Measurements from ENCODE around the gene NRG3. TPM values are rescaled to one million over a fixed set of nuclear protein-coding genes. Genes with fewer than 3 reads are reported as not detected.

The NRG3 gene
- total RNA-seq, 6 donors from 2014 or later = 0.44 to 2.7 (median 1.5) TPM; not detected in 1

DNA sequence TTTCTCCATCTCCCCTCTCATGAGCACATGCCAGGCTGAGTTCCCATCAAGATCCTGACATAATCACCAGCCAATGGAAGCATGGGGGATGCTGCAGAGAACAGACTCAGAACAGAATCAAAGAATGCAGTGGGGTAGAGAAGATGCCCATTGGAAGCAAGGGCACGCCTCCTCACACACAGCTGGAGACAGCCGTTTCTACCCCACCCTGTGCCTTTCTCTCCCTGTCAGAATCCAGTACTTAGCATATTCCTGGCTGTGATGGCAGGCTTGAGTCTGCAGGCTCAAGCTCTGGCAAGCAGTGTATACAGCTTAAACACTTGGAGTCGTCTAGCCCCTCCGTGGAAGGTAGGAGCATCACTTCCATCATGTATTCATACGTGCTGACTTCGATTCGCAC, 867.9 kb downstream of the NRG3 start:
- no peak overlapping the region for H3K27ac ChIP-seq
- no peaks in the 10 kb centered on the region for H3K4me1 ChIP-seq
- no peak for ATAC-seq (ENCODE audit: low FRiP score in 2 of 2)
- 80 to 86% methylated on average over 7 of the region's 7 CpGs for WGBS, 2 donors
- H3K9me3 ChIP-seq = no peaks in the 10 kb centered on the region
- DNase-seq = no peak
- TF ChIP-seq POLR2AphosphoS5 (IDR thresholded peaks at IDR 0.05) (no peak), POLR2A (IDR thresholded peaks at IDR 0.05) (no peak), EP300 (IDR thresholded peaks at IDR 0.05) (no peak)
- TF ChIP-seq, protein P1, sequence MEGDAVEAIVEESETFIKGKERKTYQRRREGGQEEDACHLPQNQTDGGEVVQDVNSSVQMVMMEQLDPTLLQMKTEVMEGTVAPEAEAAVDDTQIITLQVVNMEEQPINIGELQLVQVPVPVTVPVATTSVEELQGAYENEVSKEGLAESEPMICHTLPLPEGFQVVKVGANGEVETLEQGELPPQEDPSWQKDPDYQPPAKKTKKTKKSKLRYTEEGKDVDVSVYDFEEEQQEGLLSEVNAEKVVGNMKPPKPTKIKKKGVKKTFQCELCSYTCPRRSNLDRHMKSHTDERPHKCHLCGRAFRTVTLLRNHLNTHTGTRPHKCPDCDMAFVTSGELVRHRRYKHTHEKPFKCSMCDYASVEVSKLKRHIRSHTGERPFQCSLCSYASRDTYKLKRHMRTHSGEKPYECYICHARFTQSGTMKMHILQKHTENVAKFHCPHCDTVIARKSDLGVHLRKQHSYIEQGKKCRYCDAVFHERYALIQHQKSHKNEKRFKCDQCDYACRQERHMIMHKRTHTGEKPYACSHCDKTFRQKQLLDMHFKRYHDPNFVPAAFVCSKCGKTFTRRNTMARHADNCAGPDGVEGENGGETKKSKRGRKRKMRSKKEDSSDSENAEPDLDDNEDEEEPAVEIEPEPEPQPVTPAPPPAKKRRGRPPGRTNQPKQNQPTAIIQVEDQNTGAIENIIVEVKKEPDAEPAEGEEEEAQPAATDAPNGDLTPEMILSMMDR (IDR thresholded peaks at IDR 0.05) = no peak
- no peaks in the 10 kb centered on the region for H3K27me3 ChIP-seq
- no peaks in the 10 kb centered on the region for H3K36me3 ChIP-seq
- no peak overlapping the region for H3K4me3 ChIP-seq

DNA sequence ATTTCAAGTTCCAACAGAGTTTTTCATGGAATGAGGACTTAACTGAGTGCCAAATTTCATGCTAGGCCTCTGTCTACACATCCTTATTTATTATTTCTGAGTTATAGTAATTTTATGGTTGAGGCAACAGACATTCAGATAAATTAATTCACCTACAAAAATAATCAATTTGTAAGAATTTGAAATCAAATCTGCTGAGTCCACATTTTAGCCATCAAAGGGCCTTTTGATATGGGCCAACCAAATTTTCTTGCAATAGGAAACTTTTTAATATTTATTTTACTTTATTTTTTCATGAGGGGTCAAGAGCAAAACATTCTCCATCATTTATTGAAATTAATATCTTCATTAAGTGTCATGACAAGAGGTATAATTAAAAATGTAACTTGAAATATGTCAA, 875.5 kb downstream of the NRG3 start:
- no peaks in the 10 kb centered on the region for H3K36me3 ChIP-seq
- H3K27me3 ChIP-seq = no peaks in the 10 kb centered on the region
- no peak overlapping the region for H3K4me3 ChIP-seq
- ATAC-seq (ENCODE audit: low FRiP score in 2 of 2) (no peak), DNase-seq (no peak)
- H3K4me1 ChIP-seq = no peaks in the 10 kb centered on the region
- no peaks in the 10 kb centered on the region for H3K9me3 ChIP-seq
- H3K27ac ChIP-seq = no peak overlapping the region
- no peak for TF ChIP-seq POLR2AphosphoS5 (IDR thresholded peaks at IDR 0.05)

DNA sequence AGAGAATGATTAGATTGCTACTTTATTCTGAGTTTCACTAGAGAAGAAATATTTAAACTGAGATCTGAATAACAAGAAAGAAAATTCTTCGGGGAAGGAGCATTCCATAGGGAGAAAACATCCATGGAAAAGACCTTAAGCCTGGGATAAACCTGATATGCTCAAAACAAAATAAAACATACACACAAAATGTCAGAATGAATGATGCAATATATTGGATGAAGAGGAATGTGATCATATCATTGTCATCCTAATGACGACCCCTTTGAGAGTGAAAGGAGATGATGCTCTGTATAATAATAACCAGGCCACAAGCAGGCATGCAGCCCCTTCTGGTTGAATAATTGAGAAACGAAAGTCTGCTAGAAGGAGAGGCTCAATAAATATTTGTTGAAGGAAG, 882.4 kb downstream of the NRG3 start:
- Histone ChIP-seq H3K4me3 (no peak overlapping the region), H3K9me3 (no peaks in the 10 kb centered on the region), H3K27me3 (no peaks in the 10 kb centered on the region), H3K4me1 (no peaks in the 10 kb centered on the region), H3K36me3 (no peaks in the 10 kb centered on the region), H3K27ac (no peak overlapping the region)
- ATAC-seq (ENCODE audit: low FRiP score in 2 of 2) (no peak), DNase-seq (no peak)
- no peak for TF ChIP-seq EP300 (IDR thresholded peaks at IDR 0.05)
- no peak for TF ChIP-seq POLR2A (IDR thresholded peaks at IDR 0.05)
- no peak for TF ChIP-seq POLR2AphosphoS5 (IDR thresholded peaks at IDR 0.05)
- TF ChIP-seq, protein P1 (IDR thresholded peaks at IDR 0.05) = no peak
- WGBS, 2 donors = 52 to 64% methylated on average over 3 of the region's 3 CpGs

DNA sequence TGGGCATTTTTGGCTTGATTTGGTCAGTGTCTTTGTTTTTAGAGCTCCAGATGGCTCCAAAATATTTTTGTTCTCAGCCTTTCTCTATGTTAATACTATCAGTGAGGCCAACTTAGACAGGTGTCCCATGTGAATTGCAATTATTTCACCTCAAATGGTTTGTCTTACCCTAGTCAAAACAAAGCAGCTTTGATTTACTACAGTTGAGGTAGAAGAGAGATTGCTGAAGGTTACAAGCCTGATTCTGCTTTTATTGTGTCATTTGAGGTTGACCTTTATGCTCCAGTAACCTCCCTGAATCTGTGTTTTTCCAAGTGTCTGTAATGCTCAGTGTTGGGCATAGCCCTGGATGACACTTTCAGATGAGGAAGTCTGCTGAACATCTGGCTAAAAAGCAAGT, 882.9 kb downstream of the NRG3 start:
- Histone ChIP-seq H3K4me3 (no peak overlapping the region), H3K27me3 (no peaks in the 10 kb centered on the region), H3K27ac (no peak overlapping the region), H3K36me3 (no peaks in the 10 kb centered on the region), H3K9me3 (no peaks in the 10 kb centered on the region), H3K4me1 (no peaks in the 10 kb centered on the region)
- TF ChIP-seq POLR2A (IDR thresholded peaks at IDR 0.05) (no peak), EP300 (IDR thresholded peaks at IDR 0.05) (no peak), POLR2AphosphoS5 (IDR thresholded peaks at IDR 0.05) (no peak)
- TF ChIP-seq, protein P1 (IDR thresholded peaks at IDR 0.05) = no peak
- no peak for DNase-seq
- no peak for ATAC-seq (ENCODE audit: low FRiP score in 2 of 2)

DNA sequence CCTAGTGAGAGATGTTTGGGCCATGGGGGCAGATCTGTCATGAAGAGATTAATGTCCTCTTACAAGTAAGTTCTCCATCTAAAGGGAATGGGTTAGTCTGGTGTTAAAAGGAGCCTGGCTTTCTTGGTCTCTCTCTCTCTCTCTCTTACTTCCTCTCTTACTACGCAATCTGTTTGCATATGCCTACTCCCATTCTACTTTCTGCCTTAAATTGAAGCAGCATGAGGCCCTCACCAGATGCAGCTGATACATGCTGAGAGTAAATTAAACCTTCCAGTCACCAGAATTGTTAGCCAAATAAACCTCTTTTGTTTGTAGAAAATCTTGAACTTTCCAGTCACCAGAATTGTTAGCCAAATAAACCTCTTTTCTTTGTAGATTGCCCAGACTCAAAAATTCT, 884.1 kb downstream of the NRG3 start:
- H3K36me3 ChIP-seq = no peaks in the 10 kb centered on the region
- WGBS, 2 donors = 76 to 93% methylated on average over 1 of the region's 1 CpG

More for the DNA sequence above, 884.1 kb downstream of the NRG3 start:
- ATAC-seq (ENCODE audit: low FRiP score in 2 of 2) = no peak
- no peak overlapping the region for H3K4me3 ChIP-seq
- TF ChIP-seq EP300 (IDR thresholded peaks at IDR 0.05) (no peak), POLR2A (IDR thresholded peaks at IDR 0.05) (no peak), POLR2AphosphoS5 (IDR thresholded peaks at IDR 0.05) (no peak)
- TF ChIP-seq, protein P1 (IDR thresholded peaks at IDR 0.05) = no peak
- H3K27ac ChIP-seq = no peak overlapping the region
- H3K9me3 ChIP-seq = no peaks in the 10 kb centered on the region
- H3K27me3 ChIP-seq = no peaks in the 10 kb centered on the region
- DNase-seq = no peak
- H3K4me1 ChIP-seq = no peaks in the 10 kb centered on the region

Measured in upper lobe of left lung (tissue), 6 donors.